MM.1S (cell line): Measurements from ENCODE around the gene PUM1.

ENCODE experiments used
- EZH2 ChIP-seq: fragments of 300-600 bp; sonication (generic); optimal IDR thresholded peaks from 2 replicates; pipeline ENCODE3; 2017; ENCODE audit warnings: low read depth, mild to moderate bottlenecking, antibody characterized with exemption, low read length, mixed read lengths
- TF ChIP-seq, protein P1 (sequence below): fragments of 300-600 bp; sonication (generic); IDR thresholded peaks from 2 replicates; pipeline ENCODE4 v1.5.1; 2016; ENCODE audit warnings: antibody characterized with exemption, low read length, mixed read lengths

DNA sequence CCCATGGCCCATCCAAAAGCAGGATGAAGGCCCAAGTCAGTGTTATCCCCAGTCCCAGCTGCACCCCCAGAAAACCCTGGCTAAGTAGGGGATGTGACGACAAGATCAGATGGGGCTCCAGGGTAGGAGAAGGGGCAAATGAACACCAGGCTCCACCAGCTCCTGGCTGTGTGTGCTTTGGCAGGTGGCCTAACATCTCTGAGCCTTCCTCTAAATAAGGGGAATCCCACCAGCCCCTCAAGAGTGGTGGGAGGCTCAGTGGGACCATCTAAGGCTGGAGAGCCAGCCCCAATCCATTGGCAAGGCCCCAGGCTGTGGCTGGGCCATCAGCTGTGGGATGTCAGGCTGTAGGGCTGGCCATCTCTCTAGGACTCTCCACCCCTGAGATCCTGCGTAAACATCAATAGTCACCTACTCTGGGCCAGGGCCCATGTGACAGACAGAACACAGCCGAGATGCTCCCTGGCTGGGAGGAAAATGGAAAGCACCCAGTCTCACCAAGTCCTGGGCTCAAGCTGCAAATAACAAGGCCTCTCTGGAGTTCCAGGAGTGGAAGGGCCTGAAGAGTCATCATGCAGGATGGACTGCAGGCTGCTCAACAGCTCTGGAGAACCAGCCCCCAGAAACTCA, 164.5 kb downstream of the PUM1 start:
- TF ChIP-seq, protein P1, sequence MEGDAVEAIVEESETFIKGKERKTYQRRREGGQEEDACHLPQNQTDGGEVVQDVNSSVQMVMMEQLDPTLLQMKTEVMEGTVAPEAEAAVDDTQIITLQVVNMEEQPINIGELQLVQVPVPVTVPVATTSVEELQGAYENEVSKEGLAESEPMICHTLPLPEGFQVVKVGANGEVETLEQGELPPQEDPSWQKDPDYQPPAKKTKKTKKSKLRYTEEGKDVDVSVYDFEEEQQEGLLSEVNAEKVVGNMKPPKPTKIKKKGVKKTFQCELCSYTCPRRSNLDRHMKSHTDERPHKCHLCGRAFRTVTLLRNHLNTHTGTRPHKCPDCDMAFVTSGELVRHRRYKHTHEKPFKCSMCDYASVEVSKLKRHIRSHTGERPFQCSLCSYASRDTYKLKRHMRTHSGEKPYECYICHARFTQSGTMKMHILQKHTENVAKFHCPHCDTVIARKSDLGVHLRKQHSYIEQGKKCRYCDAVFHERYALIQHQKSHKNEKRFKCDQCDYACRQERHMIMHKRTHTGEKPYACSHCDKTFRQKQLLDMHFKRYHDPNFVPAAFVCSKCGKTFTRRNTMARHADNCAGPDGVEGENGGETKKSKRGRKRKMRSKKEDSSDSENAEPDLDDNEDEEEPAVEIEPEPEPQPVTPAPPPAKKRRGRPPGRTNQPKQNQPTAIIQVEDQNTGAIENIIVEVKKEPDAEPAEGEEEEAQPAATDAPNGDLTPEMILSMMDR: no peak
- no peak for TF ChIP-seq EZH2
